HepG2 (cell line): ENCODE results near the gene PFN4. TPM values are rescaled to one million over a fixed set of nuclear protein-coding genes. Genes with fewer than 3 reads are reported as not detected.

Source experiments
- FOXO4 ChIP-seq: sonication (generic); formaldehyde crosslinking; conservative IDR thresholded peaks from 2 replicates; pipeline ENCODE4 v1.8.1; 2023; ENCODE audit warnings: missing genetic modification reagents
- HDAC2 ChIP-seq: sonication (generic); formaldehyde crosslinking; IDR thresholded peaks from 2 replicates; pipeline ENCODE4 v1.4.0; 2020; ENCODE audit warnings: missing genetic modification reagents
- HES4 ChIP-seq: sonication (generic); formaldehyde crosslinking; IDR thresholded peaks from 2 replicates; pipeline ENCODE4 v1.9.0; 2021; ENCODE audit warnings: mild to moderate bottlenecking, missing genetic modification reagents, borderline replicate concordance
- HMGA1 ChIP-seq: sonication (generic); formaldehyde crosslinking; conservative IDR thresholded peaks from 2 replicates; pipeline ENCODE4 v1.4.0; 2020; ENCODE audit warnings: missing genetic modification reagents
- MEF2D ChIP-seq: sonication (generic); formaldehyde crosslinking; IDR thresholded peaks from 2 replicates; pipeline ENCODE4 v1.5.1; 2020; ENCODE audit warnings: mild to moderate bottlenecking, missing genetic modification reagents
- TCF7L2 ChIP-seq: IDR thresholded peaks from 2 replicates; pipeline ENCODE4 v1.6.1; 2011; ENCODE audit warnings: mild to moderate bottlenecking, low read depth, low read length, moderate library complexity
- XRCC5 ChIP-seq: fragments of 200-400 bp; formaldehyde crosslinking; optimal IDR thresholded peaks from 2 replicates; pipeline ENCODE3; 2017; ENCODE audit warnings: mild to moderate bottlenecking, low read length
- ZBTB44 ChIP-seq: sonication (generic); formaldehyde crosslinking; IDR thresholded peaks from 2 replicates; pipeline ENCODE4 v1.4.0; 2020; ENCODE audit warnings: missing genetic modification reagents
- ZHX2 ChIP-seq, 2 experiments: sonication (generic) in 1 of 2; formaldehyde crosslinking in 1 of 2; IDR thresholded peaks; 2 replicates each; pipeline versions ENCODE4 v1.6.1 to v1.9.0; 2014 to 2022; ENCODE audit warnings: antibody characterized with exemption in 1 of 2, borderline replicate concordance in 1 of 2, inconsistent platforms in 1 of 2, low read depth in 1 of 2, missing genetic modification reagents in 1 of 2
- ZNF451 ChIP-seq: sonication (generic); formaldehyde crosslinking; IDR thresholded peaks from 2 replicates; pipeline ENCODE4 v1.5.0; 2020; ENCODE audit warnings: mild to moderate bottlenecking, missing genetic modification reagents
- ZNF468 ChIP-seq: sonication (generic); formaldehyde crosslinking; IDR thresholded peaks from 2 replicates; pipeline ENCODE4 v1.8.0; 2022; ENCODE audit warnings: mild to moderate bottlenecking, moderate library complexity, missing genetic modification reagents
- ZNF644 ChIP-seq: IDR thresholded peaks from 2 replicates; pipeline ENCODE4 v1.6.1; 2016; ENCODE audit warnings: low read depth
- polyA plus RNA-seq, 8 experiments: library from polyadenylated mRNA; depleted of rRNA in 3 of 8; stranded (reverse) in 7 of 8; unstranded in 1 of 8; fragments of >200 nt; fragmentation: Illumina TruSeq in 4 of 8; extraction: Trizol in 4 of 8; gene quantifications; 2 replicates each; pipeline versions ENCODE4 v1.2.1 to v1.2.3, GENCODE V29; 2011 to 2016; ENCODE audit warnings: low read depth in 4 of 8, missing spikeins in 1 of 8, mixed read lengths in 1 of 8; ENCODE audit not compliant: insufficient read depth in 1 of 8
- total RNA-seq, 5 experiments: library from RNA; depleted of rRNA; stranded (reverse); fragments of >200 nt; fragmentation: Illumina TruSeq; extraction: Trizol; gene quantifications; 2 replicates each; pipeline ENCODE4 v1.2.3, GENCODE V29; 2016; ENCODE audit warnings: low read depth in 1 of 5
- TF ChIP-seq, protein P1 (sequence below): sonication (generic); formaldehyde crosslinking; IDR thresholded peaks from 2 replicates; pipeline ENCODE4 v1.8.1; 2023; ENCODE audit warnings: mild to moderate bottlenecking, inconsistent platforms, moderate library complexity, missing genetic modification reagents, borderline replicate concordance
- TF ChIP-seq, protein P2 (sequence below): sonication (generic); formaldehyde crosslinking; IDR thresholded peaks from 2 replicates; pipeline ENCODE4 v1.5.0; 2020; ENCODE audit warnings: mild to moderate bottlenecking, missing genetic modification reagents

The PFN4 gene
- total and polyA plus RNA-seq, 2 of the 13 experiments (the other 11 are each of a cell fraction or from before 2014, with no cell fraction given): 0.12 to 0.20 TPM

- TF ChIP-seq ZBTB44 (CRISPR knock-in tag) (no peak), XRCC5 (peak; percentile 91), ZNF644 (CRISPR knock-in tag) (no peak), HES4 (peak; percentile 64; the same call in 1 of the 2 replicates), ZHX2 (IDR thresholded peaks at IDR 0.05; ENCODE audit: low read depth) (no peak), ZHX2 (CRISPR knock-in tag; IDR thresholded peaks at IDR 0.05; ENCODE audit: borderline replicate concordance) (no peak), TCF7L2 (no peak), HMGA1 (CRISPR knock-in tag) (no peak), MEF2D (CRISPR knock-in tag) (no peak; the same call in 1 of the 2 replicates), FOXO4 (CRISPR knock-in tag) (no peak), HDAC2 (CRISPR knock-in tag) (peak; percentile 44), ZNF468 (CRISPR knock-in tag) (no peak), ZNF451 (CRISPR knock-in tag) (peak; percentile 71)
- TF ChIP-seq, protein P1, sequence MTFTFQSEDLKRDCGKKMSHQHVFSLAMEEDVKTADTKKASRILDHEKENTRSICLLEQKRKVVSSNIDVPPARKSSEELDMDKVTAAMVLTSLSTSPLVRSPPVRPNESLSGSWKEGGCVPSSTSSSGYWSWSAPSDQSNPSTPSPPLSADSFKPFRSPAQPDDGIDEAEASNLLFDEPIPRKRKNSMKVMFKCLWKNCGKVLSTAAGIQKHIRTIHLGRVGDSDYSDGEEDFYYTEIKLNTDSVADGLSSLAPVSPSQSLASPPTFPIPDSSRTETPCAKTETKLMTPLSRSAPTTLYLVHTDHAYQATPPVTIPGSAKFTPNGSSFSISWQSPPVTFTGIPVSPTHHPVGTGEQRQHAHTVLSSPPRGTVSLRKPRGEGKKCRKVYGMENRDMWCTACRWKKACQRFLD (CRISPR knock-in tag): peak; percentile 31; the same call in 1 of the 2 replicates
- TF ChIP-seq, protein P2, sequence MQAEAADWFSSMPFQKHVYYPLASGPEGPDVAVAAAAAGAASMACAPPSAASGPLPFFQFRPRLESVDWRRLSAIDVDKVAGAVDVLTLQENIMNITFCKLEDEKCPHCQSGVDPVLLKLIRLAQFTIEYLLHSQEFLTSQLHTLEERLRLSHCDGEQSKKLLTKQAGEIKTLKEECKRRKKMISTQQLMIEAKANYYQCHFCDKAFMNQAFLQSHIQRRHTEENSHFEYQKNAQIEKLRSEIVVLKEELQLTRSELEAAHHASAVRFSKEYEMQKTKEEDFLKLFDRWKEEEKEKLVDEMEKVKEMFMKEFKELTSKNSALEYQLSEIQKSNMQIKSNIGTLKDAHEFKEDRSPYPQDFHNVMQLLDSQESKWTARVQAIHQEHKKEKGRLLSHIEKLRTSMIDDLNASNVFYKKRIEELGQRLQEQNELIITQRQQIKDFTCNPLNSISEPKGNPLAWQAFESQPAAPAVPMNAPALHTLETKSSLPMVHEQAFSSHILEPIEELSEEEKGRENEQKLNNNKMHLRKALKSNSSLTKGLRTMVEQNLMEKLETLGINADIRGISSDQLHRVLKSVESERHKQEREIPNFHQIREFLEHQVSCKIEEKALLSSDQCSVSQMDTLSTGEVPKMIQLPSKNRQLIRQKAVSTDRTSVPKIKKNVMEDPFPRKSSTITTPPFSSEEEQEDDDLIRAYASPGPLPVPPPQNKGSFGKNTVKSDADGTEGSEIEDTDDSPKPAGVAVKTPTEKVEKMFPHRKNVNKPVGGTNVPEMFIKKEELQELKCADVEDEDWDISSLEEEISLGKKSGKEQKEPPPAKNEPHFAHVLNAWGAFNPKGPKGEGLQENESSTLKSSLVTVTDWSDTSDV (CRISPR knock-in tag): peak; percentile 57
These were observed 38.5 kb downstream of the PFN4 start, which contains the start of gene TP53I3 (continued) for GRCh38 chr2:24084386-24085199.
